Peyer's patch (tissue), 4 donors: ENCODE measurements around the gene NDUFA13. TPM values are rescaled to one million over a fixed set of nuclear protein-coding genes. Genes with fewer than 3 reads are reported as not detected.

Experiments used
- DNase-seq, 3 donors: peaks; one replicate each; pipeline ENCODE4 v3.0.0-alpha.2; 2017 to 2019
- H3K27ac ChIP-seq, 4 donors: fragments of 200-600 bp; sonication (generic); one replicate each; pipeline ENCODE4 v1.5.1; 2016 to 2019
- H3K27me3 ChIP-seq, 2 donors: fragments of 200-600 bp; sonication (generic); one replicate each; pipeline ENCODE4 v1.5.1; 2019
- H3K36me3 ChIP-seq, 3 donors: fragments of 200-600 bp; sonication (generic); one replicate each; pipeline ENCODE4 v1.5.1; 2016 to 2019
- H3K4me1 ChIP-seq, 4 donors: fragments of 200-600 bp; sonication (generic); one replicate each; pipeline ENCODE4 v1.5.1; 2016 to 2019
- H3K4me3 ChIP-seq, 4 donors: fragments of 200-600 bp; sonication (generic); 1 replicate in 3 of 4; 2 replicates in 1 of 4; pipeline ENCODE4 v1.5.1; 2016 to 2019; ENCODE audit warnings: mild to moderate bottlenecking in 1 of 4
- H3K9me3 ChIP-seq, 4 donors: fragments of 200-600 bp; sonication (generic); one replicate each; pipeline ENCODE4 v1.5.1; 2016 to 2019; ENCODE audit warnings: mild to moderate bottlenecking in 1 of 4
- POLR2A ChIP-seq, 2 donors: fragments of 450-650 bp; IDR thresholded peaks; one replicate each; pipeline ENCODE4 v1.5.1; 2017; ENCODE audit warnings: antibody characterized with exemption in 2 of 2, mild to moderate bottlenecking in 2 of 2, moderate library complexity in 2 of 2
- total RNA-seq, 4 donors: library from RNA; depleted of rRNA; stranded (reverse); fragments of >200 nt; gene quantifications; one replicate each; pipeline ENCODE4 v1.1.0, GENCODE V29; 2016
- TF ChIP-seq, protein P1 (sequence below), 6 experiments: fragments of 450-650 bp in 4 of 6; fragments of 200-600 bp in 2 of 6; sonication (generic) in 1 of 6; IDR thresholded peaks; one replicate each; pipeline ENCODE4 v1.5.1; 2017 to 2019; ENCODE audit warnings: antibody characterized with exemption in 6 of 6, mild to moderate bottlenecking in 3 of 6, moderate library complexity in 1 of 6

NDUFA13 gene
- total RNA-seq, 4 donors from 2014 or later, result 40.7 to 188 (median 126) TPM

GRCh38 chr19:19541616-19542015 is 25.6 kb downstream of the NDUFA13 start:
- H3K4me3 ChIP-seq, result no peak overlapping the region
- H3K4me1 ChIP-seq, result peaks cover 2 to 33% (median 29%) of the 10 kb centered on the region in 4 donors
- no peaks in the 10 kb centered on the region for H3K9me3 ChIP-seq
- peaks cover 0 to 22% of the 10 kb centered on the region in 2 donors for H3K27me3 ChIP-seq
- no peaks in the 10 kb centered on the region for H3K36me3 ChIP-seq
- no peak overlapping the region for H3K27ac ChIP-seq
- no peak for DNase-seq
- TF ChIP-seq POLR2A (IDR thresholded peaks at IDR 0.05), result no peak
- TF ChIP-seq, protein P1, sequence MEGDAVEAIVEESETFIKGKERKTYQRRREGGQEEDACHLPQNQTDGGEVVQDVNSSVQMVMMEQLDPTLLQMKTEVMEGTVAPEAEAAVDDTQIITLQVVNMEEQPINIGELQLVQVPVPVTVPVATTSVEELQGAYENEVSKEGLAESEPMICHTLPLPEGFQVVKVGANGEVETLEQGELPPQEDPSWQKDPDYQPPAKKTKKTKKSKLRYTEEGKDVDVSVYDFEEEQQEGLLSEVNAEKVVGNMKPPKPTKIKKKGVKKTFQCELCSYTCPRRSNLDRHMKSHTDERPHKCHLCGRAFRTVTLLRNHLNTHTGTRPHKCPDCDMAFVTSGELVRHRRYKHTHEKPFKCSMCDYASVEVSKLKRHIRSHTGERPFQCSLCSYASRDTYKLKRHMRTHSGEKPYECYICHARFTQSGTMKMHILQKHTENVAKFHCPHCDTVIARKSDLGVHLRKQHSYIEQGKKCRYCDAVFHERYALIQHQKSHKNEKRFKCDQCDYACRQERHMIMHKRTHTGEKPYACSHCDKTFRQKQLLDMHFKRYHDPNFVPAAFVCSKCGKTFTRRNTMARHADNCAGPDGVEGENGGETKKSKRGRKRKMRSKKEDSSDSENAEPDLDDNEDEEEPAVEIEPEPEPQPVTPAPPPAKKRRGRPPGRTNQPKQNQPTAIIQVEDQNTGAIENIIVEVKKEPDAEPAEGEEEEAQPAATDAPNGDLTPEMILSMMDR (IDR thresholded peaks at IDR 0.05), result no peak

DNA sequence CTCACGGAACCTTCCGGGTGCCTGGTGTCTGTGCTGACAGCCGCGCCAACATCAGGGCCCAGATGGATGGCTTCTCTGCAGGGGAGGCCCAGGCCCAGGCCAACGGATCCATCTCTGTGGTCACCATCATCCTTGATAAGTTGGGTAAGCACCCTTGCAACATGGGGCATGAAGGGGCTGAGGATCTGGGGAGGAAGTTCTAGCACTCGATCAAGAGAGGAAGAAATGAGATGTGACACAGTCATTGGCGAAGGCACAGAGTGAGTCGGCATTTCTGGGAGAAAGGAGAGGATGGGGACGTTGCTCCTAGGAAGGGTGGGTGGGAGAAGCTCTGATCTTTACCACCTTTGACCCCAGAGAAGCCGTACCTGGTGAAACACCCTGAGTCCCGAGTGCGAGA is 26.5 kb downstream of the NDUFA13 start:
- H3K9me3 ChIP-seq, result no peaks in the 10 kb centered on the region
- no peak for DNase-seq
- no peaks in the 10 kb centered on the region for H3K36me3 ChIP-seq
- H3K27ac ChIP-seq, result no peak overlapping the region
- peaks cover 0 to 22% of the 10 kb centered on the region in 2 donors for H3K27me3 ChIP-seq
- H3K4me3 ChIP-seq, result no peak overlapping the region
- peaks cover 2 to 33% (median 29%) of the 10 kb centered on the region in 4 donors for H3K4me1 ChIP-seq
- TF ChIP-seq, protein P1 (IDR thresholded peaks at IDR 0.05), result no peak
- no peak for TF ChIP-seq POLR2A (IDR thresholded peaks at IDR 0.05)

DNA sequence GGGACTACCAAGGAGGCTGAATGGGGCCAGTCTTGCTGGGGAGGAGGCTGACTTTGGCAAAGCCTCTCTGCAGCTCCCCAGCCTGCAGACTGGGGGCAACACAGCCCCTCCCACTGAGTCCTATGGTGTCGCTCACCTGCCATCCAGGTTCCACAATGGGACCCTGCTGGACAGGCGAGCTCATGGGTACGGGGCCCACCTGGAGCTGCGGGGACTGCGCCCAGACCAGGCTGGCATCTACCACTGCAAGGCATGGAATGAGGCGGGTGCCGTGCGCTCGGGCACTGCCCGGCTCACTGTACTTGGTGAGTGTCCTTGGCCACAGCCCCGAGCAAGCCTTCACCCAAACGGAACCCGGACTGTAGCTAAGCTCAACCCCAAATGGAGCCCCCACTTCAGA is 27.1 kb downstream of the NDUFA13 start:
- Histone ChIP-seq H3K9me3 (no peaks in the 10 kb centered on the region), H3K4me3 (no peak overlapping the region), H3K4me1 (peaks cover 2 to 29% (median 26%) of the 10 kb centered on the region in 4 donors), H3K27ac (no peak overlapping the region), H3K27me3 (peaks cover 0 to 21% of the 10 kb centered on the region in 2 donors), H3K36me3 (no peaks in the 10 kb centered on the region)
- TF ChIP-seq, protein P1 (IDR thresholded peaks at IDR 0.05), result no peak
- no peak for TF ChIP-seq POLR2A (IDR thresholded peaks at IDR 0.05)
- no peak for DNase-seq

DNA sequence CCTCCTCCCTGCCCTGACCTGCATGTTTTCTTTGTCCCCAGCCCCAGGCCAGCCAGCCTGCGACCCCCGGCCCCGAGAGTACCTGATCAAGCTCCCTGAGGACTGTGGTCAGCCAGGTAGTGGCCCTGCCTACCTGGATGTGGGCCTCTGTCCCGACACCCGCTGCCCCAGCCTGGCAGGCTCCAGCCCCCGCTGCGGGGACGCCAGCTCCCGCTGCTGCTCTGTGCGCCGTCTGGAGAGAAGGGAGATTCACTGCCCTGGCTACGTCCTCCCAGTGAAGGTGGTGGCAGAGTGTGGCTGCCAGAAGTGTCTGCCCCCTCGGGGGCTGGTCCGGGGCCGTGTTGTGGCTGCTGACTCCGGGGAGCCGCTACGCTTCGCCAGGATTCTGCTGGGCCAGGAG is 27.6 kb downstream of the NDUFA13 start:
- H3K27ac ChIP-seq, result no peak overlapping the region
- peaks cover 0 to 16% of the 10 kb centered on the region in 2 donors for H3K27me3 ChIP-seq
- H3K4me3 ChIP-seq, result no peak overlapping the region
- H3K36me3 ChIP-seq, result no peaks in the 10 kb centered on the region
- DNase-seq, result no peak
- H3K4me1 ChIP-seq, result peaks cover 0 to 23% (median 20%) of the 10 kb centered on the region in 4 donors
- H3K9me3 ChIP-seq, result no peaks in the 10 kb centered on the region
- TF ChIP-seq POLR2A (IDR thresholded peaks at IDR 0.05), result no peak
- TF ChIP-seq, protein P1 (IDR thresholded peaks at IDR 0.05), result no peak

DNA sequence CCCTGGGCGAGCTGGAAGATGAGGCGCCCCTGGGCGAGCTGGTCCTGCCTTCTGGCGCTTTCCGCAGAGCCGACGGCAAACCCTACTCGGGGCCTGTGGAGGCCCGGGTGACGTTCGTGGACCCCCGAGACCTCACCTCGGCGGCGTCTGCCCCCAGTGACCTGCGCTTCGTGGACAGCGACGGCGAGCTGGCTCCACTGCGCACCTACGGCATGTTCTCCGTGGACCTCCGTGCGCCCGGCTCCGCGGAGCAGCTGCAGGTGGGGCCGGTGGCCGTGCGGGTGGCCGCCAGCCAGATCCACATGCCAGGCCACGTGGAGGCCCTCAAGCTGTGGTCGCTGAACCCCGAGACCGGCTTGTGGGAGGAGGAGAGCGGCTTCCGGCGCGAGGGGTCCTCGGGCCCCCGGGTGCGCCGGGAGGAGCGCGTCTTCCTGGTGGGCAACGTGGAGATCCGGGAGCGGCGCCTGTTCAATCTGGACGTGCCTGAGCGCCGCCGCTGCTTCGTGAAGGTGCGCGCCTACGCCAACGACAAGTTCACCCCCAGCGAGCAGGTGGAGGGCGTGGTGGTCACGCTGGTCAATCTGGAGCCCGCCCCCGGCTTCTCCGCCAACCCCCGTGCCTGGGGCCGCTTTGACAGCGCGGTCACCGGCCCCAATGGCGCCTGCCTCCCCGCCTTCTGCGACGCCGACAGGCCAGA is 28.4 kb downstream of the NDUFA13 start:
- Histone ChIP-seq H3K9me3 (no peaks in the 10 kb centered on the region), H3K4me3 (no peak overlapping the region), H3K36me3 (no peaks in the 10 kb centered on the region), H3K27me3 (peaks cover 0 to 12% of the 10 kb centered on the region in 2 donors), H3K4me1 (peaks cover 0 to 20% (median 16%) of the 10 kb centered on the region in 4 donors), H3K27ac (no peak overlapping the region)
- DNase-seq, result no peak
- TF ChIP-seq POLR2A (IDR thresholded peaks at IDR 0.05), result no peak
- TF ChIP-seq, protein P1 (IDR thresholded peaks at IDR 0.05), result no peak
